Body of pancreas (tissue), 4 donors: Measurements from ENCODE around the gene MET. TPM values are rescaled to one million over a fixed set of nuclear protein-coding genes. Genes with fewer than 3 reads are reported as not detected.

ENCODE experiments used
- ATAC-seq: fragments of 150-250 bp; one replicate; pipeline ENCODE4 v1.9.1; 2016
- DNase-seq, 4 donors: peaks; one replicate each; pipeline ENCODE4 v3.0.0-alpha.2; 2019
- H3K27ac ChIP-seq, 4 donors: fragments of 200-600 bp; sonication (generic); 1 replicate in 3 of 4; 2 replicates in 1 of 4; pipeline versions ENCODE4 v1.5.1 to v1.6.1; 2016 to 2019; ENCODE audit warnings: mild to moderate bottlenecking in 1 of 4, mixed read lengths in 1 of 4, moderate library complexity in 1 of 4
- H3K27me3 ChIP-seq, 2 donors: fragments of 200-600 bp; sonication (generic); one replicate each; pipeline ENCODE4 v1.6.0; 2016; ENCODE audit warnings: mild to moderate bottlenecking in 1 of 2
- H3K36me3 ChIP-seq, 2 donors: fragments of 200-600 bp; sonication (generic); replicated peaks in 1 of 2; 2 replicates each; pipeline ENCODE4 v1.5.1; 2016; ENCODE audit warnings: low read depth in 2 of 2; ENCODE audit not compliant: insufficient read depth in 1 of 2
- H3K4me1 ChIP-seq: fragments of 200-600 bp; sonication (generic); one replicate; pipeline ENCODE4 v1.6.0; 2016
- H3K4me3 ChIP-seq, 2 donors: fragments of 200-600 bp; sonication (generic); 1 replicate in 1 of 2; 2 replicates in 1 of 2; pipeline ENCODE4 v1.5.1; 2016 to 2019
- H3K9me3 ChIP-seq, 3 donors: fragments of 200-600 bp; sonication (generic); 1 replicate in 2 of 3; 2 replicates in 1 of 3; pipeline ENCODE4 v1.5.1; 2016
- CTCF ChIP-seq, 7 experiments: fragments of 450-650 bp in 4 of 7; fragments of 200-600 bp in 3 of 7; sonication (generic) in 3 of 7; IDR thresholded peaks; one replicate each; pipeline ENCODE4 v1.5.1; 2016 to 2019; ENCODE audit warnings: antibody characterized with exemption in 7 of 7
- POLR2A ChIP-seq, 3 donors: fragments of 450-650 bp; IDR thresholded peaks; one replicate each; pipeline ENCODE4 v1.6.1; 2016; ENCODE audit warnings: antibody characterized with exemption in 3 of 3, mild to moderate bottlenecking in 2 of 3
- WGBS, 2 donors: methylation state at CpG; one replicate each; pipeline ENCODE4 v1.1.5; 2017; 5-methylcytosine and 5-hydroxymethylcytosine counted together
- intact Hi-C: fragments of 100-400 bp; cut with DNase I; formaldehyde crosslinking; loops from one replicate; pipeline ENCODE4 v1.15.1; 2023
- total RNA-seq, 2 donors: library from RNA; depleted of rRNA; stranded (reverse); fragments of >200 nt; gene quantifications; one replicate each; pipeline ENCODE4 v1.1.0, GENCODE V29; 2016

Gene MET
- total RNA-seq, 2 donors from 2014 or later: 21.3 to 23.7 TPM

- ATAC-seq (no peak), DNase-seq (no peak)
- no peaks in the 10 kb centered on the region for H3K4me1 ChIP-seq
- no peak overlapping the region for H3K4me3 ChIP-seq
- no peaks in the 10 kb centered on the region for H3K36me3 ChIP-seq
- no peak overlapping the region for H3K27ac ChIP-seq
- 89 to 92% methylated on average over 1 of the region's 1 CpG for WGBS, 2 donors
- no peak for TF ChIP-seq CTCF (IDR thresholded peaks at IDR 0.05)
- no peak for TF ChIP-seq POLR2A (IDR thresholded peaks at IDR 0.05)
- intact Hi-C loops: no loop called here
- no peaks in the 10 kb centered on the region for H3K9me3 ChIP-seq
- H3K27me3 ChIP-seq: no peaks in the 10 kb centered on the region
Observed at GRCh38 chr7:116762971-116763370, 91.0 kb downstream of the MET start.

GRCh38 chr7:116763647-116764046, 91.7 kb downstream of the MET start:
- intact Hi-C loops: no loop called here
- no peak overlapping the region for H3K4me3 ChIP-seq
- TF ChIP-seq POLR2A (IDR thresholded peaks at IDR 0.05): no peak
- no peak for TF ChIP-seq CTCF (IDR thresholded peaks at IDR 0.05)
- H3K27me3 ChIP-seq: no peaks in the 10 kb centered on the region
- DNase-seq: no peak
- no peak for ATAC-seq
- H3K36me3 ChIP-seq: no peaks in the 10 kb centered on the region
- no peaks in the 10 kb centered on the region for H3K4me1 ChIP-seq
- H3K9me3 ChIP-seq: no peaks in the 10 kb centered on the region
- H3K27ac ChIP-seq: no peak overlapping the region
- WGBS, 2 donors: 91% methylated on average over 1 of the region's 1 CpG

DNA sequence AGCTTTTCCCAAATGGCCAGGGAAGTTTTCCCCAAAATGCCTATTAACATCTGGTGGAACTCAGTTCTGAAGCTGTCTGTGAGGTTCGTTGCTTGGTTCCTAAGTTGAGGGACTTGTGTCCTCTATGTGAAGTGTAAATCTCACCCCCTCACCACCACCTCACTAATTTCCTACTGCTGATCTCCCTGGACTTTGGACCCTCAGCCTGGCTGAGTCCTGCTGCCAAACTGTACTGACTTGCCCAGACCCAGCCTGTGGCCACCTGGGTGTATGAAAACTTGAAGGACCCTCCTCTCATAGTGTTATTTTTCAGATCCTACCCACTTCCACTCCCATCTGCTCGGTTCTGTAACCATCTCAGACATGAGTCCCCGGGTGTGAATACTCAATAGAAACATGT, 94.9 kb downstream of the MET start:
- Histone ChIP-seq H3K36me3 (no peaks in the 10 kb centered on the region), H3K4me3 (no peak overlapping the region), H3K27ac (no peak overlapping the region), H3K9me3 (no peaks in the 10 kb centered on the region), H3K27me3 (no peaks in the 10 kb centered on the region), H3K4me1 (peaks cover 4% of the 10 kb centered on the region)
- TF ChIP-seq CTCF (IDR thresholded peaks at IDR 0.05) (no peak), POLR2A (IDR thresholded peaks at IDR 0.05) (no peak)
- WGBS, 2 donors: 61 to 71% methylated on average over 3 of the region's 3 CpGs
- DNase-seq: peak; percentile 18 to 61 (median 32)
- ATAC-seq: peak; percentile 24
- intact Hi-C loops: no loop called here

DNA sequence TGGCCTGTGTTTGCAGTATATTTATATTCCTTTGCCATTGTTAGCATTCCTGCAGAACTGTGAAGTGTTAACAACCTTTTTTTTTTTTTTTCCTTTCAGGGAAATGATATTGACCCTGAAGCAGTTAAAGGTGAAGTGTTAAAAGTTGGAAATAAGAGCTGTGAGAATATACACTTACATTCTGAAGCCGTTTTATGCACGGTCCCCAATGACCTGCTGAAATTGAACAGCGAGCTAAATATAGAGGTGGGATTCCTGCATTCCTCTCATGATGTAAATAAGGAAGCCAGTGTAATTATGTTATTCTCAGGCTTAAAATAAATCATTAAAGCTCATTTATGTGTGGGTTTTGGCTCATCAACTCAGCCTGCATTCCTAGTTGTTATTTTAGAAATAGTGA, 97.5 kb downstream of the MET start:
- 71 to 93% methylated on average over 3 of the region's 3 CpGs for WGBS, 2 donors
- no peak overlapping the region for H3K4me3 ChIP-seq
- no peak for TF ChIP-seq CTCF (IDR thresholded peaks at IDR 0.05)
- TF ChIP-seq POLR2A (IDR thresholded peaks at IDR 0.05): no peak
- H3K4me1 ChIP-seq: peaks cover 19% of the 10 kb centered on the region
- no peaks in the 10 kb centered on the region for H3K36me3 ChIP-seq
- no peaks in the 10 kb centered on the region for H3K9me3 ChIP-seq
- no peak overlapping the region for H3K27ac ChIP-seq
- no peak for DNase-seq
- no peaks in the 10 kb centered on the region for H3K27me3 ChIP-seq
- ATAC-seq: no peak
- intact Hi-C loops: no loop called here

- ATAC-seq: no peak
Observed at GRCh38 chr7:116770941-116771340, 98.9 kb downstream of the MET start.

More at GRCh38 chr7:116770941-116771340, 98.9 kb downstream of the MET start:
- Histone ChIP-seq H3K27me3 (no peaks in the 10 kb centered on the region), H3K36me3 (no peaks in the 10 kb centered on the region), H3K27ac (no peak overlapping the region), H3K4me3 (no peak overlapping the region), H3K9me3 (no peaks in the 10 kb centered on the region), H3K4me1 (peaks cover 20% of the 10 kb centered on the region)
- DNase-seq: no peak
- WGBS, 2 donors: 78 to 89% methylated on average over 1 of the region's 1 CpG
- no peak for TF ChIP-seq POLR2A (IDR thresholded peaks at IDR 0.05)
- TF ChIP-seq CTCF (IDR thresholded peaks at IDR 0.05): no peak
- intact Hi-C loops: no loop called here
